CD4-positive, alpha-beta T cell treated with Interleukin-6 for 4 hours (primary cell): ENCODE data around the gene GJB1.
"Not testable (repeated sequence)": the region's sequence is repeated elsewhere in the genome, so short reads cannot be mapped to it uniquely, and the experiment has no call there.

Experiments used
- DNase-seq: peaks from one replicate; pipeline ENCODE4 v3.0.0-alpha.2; 2020; ENCODE audit warnings: mixed read lengths

GJB1 gene

GRCh38 chrX:71256856-71257255, 33.8 kb downstream of the GJB1 start:
- DNase-seq: no peak

DNA sequence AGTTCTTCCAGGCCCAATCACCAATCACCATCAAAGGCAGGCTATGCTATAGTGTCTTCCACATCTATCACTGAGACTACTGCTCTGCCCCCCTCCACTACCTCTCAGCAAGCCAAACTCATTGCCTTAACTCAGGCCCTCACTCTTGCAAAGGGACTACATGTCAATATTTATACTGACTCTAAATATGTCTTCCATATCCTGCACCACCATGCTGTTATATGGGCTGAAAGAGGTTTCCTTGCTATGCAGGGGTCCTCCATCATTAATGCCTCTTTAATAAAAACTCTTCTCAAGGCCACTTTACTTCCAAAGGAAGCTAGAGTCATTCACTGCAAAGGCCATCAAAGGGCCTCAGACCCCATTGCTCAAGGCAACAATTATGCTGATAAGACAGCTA, 45.6 kb downstream of the GJB1 start:
- DNase-seq: not testable (repeated sequence)

DNA sequence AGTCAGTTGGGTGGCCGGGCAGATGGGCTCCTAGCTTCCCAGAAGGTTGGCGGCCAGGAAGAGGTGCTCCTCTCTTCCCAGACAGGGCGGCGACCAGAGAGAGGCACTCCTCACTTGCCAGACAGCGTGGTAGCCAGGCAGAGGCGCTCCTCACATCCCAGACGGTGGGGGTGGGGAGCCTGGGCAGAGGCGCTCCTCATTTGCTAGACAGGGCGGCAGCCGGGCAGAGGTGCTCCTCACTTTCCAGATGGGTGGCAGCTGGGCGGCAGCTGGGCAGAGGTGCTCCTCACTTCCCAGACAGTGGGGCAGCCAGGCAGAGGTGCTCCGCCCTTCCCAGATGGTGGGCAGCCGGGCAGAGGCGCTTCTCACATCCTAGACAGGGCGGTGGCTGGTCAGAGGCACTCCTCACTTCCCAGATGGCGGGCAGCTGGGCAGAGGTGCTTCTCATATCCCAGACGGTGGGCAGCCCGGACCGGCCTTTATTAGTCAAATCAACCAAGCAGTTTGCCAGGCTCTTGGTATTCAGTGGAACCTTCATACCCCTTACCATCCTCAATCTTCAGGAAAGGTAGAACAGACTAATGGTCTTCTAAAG, 46.9 kb downstream of the GJB1 start:
- DNase-seq: no peak

DNA sequence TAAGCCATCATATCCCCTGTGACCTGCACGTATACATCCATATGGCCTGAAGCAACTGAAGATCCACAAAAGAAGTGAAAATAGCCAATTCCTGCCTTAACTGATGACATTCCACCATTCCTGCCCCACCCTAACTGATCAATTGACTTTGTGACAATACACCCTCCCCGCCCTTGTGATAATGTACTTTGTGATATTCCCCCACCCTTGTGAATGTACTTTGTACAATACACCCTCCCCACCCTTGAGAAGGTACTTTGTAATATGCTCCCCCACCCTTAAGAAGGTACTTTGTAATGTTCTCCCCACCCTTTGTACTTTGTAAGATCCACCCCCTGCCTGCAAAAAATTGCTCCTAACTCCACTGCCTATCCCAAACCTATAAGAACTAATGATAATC, 49.3 kb downstream of the GJB1 start:
- DNase-seq: not testable (repeated sequence)
